ENCODE measurements around the gene NDUFS2.

GRCh38 chr1:161238039-161238473, 35.9 kb downstream of the NDUFS2 start, which contains the start of gene NR1I3:
- no peak for TF ChIP-seq POLR2A (IDR thresholded peaks at IDR 0.05; ENCODE audit: low read depth, low read length)
- TF ChIP-seq POLR2AphosphoS5 (IDR thresholded peaks at IDR 0.05; ENCODE audit: low read depth, low read length): no peak
- TF ChIP-seq TAF1 (IDR thresholded peaks at IDR 0.05; ENCODE audit: borderline replicate concordance, low read depth, low read length): no peak

Data from GM12892 (cell line).